ENCODE data around the gene TLR1.
"Not testable (repeated sequence)": the region's sequence is repeated elsewhere in the genome, so short reads cannot be mapped to it uniquely, and the experiment has no call there.

TLR1 gene

DNA sequence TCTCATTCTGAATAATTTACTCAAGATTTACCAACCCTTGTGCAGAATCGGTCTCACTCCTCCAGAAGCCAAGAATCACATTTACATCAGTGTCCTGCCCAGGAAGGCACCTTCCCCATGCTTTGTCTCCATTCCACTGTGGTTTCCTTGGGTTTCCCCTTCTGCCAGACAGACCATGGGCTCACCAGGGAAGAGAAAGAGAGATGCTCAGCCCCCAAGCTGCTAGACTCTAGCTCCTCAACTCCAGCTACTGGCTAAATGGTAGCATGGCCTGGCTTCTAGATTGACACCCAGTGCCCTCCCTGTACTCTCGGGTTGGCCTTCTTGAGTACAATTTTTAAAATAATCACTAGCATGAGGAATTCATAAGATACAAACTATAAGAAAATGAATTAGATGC, 34.7 kb downstream of the TLR1 start:
- DNase-seq = no peak

DNA sequence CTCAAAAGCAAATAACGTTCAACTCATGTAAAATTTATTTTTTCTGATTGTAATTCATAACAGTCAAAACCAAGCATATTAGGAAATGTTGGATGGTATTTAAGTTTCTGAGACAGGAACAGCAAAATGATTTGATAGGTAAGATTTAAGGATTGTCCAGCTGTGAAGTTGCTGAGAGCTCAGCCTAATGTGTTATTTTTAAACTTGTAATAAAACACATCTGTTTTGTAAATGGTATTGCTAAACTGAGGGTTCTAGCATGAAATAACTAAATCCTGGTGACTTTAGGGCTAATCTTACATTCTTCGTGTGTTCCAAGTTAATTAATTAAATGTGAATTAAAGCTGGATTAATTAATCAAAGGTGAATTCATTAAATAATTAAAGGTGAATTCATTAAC, 35.1 kb downstream of the TLR1 start:
- DNase-seq = no peak

DNA sequence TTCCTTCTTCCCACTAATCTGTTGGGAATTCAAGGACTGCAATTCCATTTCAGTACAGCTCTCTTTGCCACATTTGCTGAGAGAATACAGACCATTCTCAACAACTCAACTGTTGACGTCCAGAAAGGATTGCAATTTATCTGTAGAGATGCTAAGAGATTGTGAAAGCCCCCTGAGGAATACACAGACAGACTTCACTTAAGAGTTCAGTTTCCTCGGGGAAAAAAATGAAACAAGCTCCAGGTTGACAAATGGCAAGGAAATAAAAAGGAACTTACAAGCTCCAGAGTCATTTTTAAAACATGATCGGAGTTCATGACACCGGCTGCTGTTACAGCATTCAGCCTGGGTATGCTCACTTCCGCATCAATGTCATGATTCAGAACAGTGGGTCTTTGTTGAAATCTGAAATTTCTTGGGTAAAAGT, 35.6 kb downstream of the TLR1 start:
- no peak for DNase-seq

DNA sequence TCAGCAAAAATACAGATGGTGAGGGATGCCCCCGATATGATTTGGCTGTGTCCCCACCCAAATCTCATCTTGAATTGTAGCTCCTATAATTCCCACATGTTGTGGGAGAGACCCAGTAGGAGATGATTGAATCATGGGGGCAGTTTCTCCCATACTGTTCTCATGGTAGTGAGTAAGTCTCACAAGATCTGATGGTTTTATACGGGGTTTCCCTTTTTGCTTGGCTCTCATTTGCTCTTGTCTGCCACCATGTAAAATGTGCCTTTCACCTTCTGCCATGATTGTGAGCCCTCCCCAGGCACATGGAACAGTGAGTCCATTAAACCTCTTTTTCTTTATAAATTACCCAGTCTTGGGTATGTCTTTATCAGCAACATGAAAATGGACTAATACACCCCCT, 37.7 kb downstream of the TLR1 start:
- not testable (repeated sequence) for DNase-seq

DNA sequence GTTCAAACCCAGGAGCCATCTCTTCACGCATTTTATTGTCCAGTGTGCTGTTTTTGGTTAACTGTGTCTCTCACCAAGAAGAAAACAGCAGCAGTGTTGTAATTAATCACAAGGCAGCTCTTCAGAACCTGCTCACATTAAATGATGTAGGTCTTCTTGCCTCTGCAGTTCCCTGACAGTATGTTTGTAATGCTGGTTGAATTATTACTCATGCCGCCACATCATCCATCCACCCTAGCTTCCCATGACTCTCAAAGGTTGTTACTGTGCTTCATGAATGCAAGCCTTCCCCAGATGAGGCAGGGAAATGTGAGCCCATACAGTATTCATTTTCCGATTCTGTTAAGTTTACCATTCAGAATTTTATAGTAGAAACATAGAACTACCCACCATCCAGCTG, 39.2 kb downstream of the TLR1 start:
- DNase-seq = no peak

DNA sequence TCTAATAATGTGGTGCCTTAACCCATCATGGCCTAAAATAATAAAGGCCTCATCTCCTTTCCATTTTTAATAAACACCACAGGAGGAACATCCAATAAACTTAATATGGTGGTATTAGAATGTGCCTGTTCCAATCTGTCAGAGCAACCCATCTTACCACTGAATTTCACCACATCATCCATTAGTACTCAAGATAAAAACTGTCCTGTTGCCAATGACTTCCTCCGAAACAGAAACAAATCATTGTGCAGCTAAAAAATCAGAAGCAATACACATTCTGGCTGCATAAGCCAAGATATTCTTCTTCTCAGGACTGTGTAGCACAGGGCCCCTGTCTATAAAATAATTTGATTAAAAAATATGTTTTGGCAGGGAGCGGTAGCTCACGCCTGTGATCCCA, 40.3 kb downstream of the TLR1 start:
- DNase-seq = no peak

DNA sequence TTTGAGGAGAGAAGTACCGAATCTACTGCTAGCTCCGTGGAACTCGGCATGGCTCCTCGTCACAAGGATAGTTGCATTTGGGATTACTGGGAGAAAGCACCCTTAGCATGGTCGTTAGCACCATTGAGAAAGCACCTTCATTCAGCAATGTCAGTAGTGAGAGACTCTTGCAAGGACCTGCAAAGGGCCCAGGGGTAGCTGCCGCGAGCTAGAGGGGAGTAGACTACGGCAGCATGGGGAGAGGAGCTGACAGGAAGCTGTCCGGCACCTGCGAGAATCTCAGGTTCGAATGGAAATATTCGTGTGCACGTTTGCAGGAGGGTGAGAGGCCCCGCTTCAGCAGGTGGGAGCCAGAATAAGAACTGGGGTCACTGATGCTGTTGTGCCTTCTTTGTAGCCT, 42.0 kb downstream of the TLR1 start:
- DNase-seq = no peak

DNA sequence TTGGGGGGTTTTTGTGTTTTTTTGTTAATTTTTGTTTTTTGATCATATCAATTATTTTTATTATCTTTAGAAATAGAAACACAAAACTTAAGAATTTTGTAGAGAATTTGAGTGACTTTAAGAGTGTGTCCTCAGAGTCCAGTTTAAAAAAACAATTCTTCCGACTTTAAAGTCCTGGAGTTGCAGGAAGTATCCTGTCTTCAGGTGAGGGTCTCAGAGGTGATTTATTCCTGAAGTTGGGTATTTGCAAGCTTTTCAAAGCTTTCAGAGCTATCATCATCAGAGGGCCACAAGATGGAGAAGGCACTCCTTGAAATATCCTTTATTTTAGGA, 44.8 kb downstream of the TLR1 start:
- no peak for DNase-seq

DNA sequence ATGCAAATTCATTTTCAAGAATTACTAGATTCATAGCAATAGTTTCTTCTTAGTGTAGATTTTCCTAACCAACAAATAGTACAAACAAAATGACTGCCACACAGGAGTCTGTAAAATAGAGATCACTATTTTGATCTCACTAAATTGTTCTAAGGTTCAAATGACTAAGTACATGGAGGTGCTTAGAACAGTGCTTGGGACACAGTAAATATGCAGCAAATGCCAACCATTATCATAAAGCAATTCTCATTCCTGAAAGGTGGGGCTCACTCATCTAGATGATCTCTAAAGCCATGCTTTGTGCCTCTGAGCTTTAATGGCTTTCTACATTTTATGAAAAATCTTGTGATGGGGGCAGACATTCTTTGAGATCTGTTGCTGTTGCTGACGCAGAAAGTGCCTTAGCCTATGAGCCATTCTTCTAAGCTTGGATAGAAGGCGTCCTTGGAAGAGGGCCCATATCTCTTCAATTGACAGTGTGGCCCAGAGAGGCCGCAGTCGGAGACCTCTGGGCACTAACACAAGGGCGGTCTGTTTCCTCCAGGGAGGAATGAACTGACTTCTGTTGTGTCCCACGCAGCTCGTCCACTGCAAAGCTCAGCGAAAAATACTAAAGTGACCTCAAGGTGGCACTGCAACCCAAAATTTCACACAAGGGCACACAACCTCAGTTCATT, 45.3 kb downstream of the TLR1 start:
- peak; percentile 19 for DNase-seq

DNA sequence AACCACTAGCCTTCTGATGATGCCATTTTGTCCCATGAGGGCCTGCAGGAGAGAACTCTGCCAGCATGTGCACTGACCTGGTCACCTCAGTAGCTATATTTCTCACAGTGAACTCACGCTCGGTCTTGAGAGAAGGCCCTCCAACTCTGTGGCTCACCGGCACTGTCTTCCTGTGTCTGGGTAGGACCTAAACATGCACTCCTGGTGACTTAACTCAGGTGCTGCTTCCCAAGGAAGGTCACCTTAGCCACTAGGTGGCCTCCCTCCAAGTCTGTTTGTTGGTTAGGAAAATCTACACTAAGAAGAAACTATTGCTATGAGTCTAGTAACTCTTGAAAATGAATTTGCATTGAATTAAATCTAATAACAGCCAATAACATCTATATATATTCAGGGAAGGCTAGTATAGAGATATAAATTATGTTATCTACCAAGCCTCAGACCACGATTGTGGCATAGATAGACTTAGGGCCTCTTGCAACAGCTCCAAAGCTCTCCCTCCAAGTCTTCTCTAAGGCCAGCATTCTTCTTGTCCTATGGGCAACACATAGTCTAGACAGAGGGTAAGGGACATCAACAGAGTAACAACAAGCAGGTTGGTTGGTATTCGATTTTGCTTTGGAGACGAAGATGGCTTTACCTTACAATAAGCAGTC, 46.5 kb downstream of the TLR1 start:
- DNase-seq = no peak

DNA sequence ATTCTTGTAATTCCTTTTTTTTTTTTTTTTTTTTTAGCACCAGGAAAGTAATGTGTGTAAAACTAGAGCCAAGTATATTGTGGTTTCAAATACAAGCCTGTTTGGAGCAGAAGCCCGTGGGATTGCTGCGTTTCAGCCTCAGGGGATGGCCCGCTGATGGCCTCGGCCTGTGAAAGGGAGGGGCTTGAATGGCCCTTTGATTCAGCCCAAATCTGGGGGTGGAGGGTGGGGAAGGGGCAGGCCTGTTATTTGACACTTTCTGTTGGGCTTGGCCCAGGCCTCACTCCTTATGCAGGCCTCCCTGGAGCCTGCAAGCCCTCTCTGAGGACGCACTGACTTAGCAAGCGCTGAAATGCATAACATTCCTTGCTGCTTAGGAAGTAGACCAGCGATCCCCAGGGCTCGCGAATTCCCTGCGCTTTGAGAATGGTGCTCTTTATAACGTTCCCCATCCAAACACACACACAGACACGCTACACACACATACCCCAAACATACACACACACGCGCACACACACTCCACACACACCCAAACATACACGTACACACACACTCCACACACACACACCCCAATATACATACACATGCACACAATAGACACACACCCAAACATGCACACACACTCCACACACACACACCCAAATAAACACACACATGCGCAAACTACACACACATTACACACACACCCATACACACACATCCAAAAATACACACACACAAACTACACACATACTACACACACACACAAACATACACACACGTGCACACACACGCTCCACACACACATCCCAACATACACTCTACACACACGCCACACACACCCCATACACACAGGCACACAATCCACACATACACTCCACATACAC, 51.4 kb downstream of the TLR1 start:
- peak; percentile 97 for DNase-seq

DNA sequence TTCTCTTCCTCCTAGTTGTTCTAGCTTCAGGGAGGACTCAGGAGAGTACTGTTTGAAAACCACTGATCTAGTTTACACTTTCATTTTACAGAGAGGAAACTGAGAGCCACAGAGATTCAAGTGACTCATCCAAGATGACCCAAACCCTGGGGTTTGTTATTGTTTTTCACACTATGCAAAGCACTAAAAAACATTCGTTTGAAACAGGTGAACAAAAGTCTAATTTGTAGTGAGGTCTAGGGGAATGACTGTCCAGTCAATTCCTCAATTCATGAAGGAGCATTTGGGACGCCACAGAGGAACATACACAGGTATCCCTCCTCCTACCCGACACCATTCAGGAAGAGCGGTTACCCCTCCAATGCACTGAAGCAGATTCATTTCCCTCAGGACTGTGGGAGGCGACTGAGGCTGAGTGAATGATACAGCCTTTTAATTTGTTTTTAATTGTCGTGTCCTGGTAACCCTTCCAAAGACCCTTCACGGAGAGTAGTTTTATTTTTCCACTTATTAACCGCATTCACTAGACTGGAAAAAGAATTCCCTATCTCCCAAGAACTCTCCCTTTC, 52.1 kb downstream of the TLR1 start:
- DNase-seq = peak; percentile 97

DNA sequence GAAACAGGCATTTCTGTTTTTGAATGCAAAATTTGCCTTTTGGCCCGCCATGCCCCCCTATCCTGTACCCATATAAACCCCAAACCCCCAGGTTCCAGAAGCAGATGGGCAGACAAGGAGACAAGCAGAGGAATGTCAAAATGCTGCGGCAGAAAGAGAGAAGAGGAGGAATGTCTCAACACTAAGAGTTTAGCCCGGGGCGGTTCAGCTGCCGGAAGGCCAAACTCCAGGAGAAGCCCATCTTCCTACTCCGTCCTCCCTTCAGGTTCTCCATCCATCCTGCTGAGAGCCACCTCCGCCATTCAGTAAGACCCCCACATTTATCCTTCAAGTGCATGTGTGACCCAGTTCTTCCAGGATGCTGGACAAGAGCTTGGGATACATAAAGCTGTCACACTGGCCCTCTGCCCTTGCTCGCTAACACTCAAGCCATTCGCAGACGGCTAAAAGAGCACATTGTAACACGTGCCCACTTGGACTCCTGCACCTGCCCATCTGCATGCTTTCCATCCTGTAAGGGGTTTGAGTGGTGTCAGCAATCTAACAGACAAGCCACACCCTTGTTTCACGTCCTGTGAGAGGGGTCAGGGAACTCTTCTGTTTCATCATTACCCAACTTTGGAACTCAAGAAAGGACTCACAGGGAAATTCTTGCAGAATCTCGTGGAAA, 53.1 kb downstream of the TLR1 start:
- DNase-seq = no peak

DNA sequence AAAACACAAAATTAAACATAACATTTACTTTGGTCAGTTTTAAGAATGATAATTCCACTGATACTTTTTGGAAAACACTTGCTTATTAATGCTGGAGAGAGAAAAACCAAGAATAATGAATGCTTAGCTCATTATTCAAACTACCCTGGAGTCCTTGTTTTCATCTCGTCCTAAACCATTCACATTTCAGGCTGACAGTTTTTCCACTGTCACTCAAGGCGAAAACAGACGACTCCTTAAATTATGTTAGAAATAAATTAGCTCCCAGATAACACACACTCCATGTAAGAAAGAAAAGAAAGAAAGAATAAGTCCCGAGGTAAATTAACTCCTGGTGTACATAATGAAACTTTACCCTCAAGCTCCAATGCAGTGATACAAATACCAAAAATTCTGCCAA, 55.3 kb downstream of the TLR1 start:
- DNase-seq = no peak

DNA sequence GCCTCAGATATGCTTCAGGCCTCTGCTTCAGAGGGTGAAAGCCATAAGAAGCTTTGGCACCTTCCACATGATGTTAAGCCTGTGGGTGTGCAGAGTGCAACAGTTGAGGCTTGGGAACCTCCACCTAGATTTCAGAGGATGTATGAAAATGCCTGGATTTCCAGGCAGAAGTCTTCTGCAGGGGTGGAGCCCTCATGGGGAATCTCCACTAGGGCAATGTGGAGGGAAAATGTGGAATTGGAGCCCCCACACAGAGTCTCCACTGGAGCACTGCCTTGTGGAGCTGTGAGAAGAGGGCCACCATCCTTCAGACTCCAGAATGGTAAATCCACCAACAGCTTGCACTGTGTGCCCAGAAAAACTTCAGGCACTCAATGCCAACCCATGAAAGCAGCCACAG, 57.0 kb downstream of the TLR1 start:
- no peak for DNase-seq

All from kidney glomerular epithelial cell (primary cell).